Hepatocyte (in vitro differentiated cells): ENCODE data around the gene LUZP4. TPM values are rescaled to one million over a fixed set of nuclear protein-coding genes. Genes with fewer than 3 reads are reported as not detected.

Experiments used
- DNase-seq: peaks from one replicate; pipeline ENCODE4 v3.0.0-alpha.2; 2016; ENCODE audit warnings: low spot score
- H2AFZ ChIP-seq: fragments of 200-600 bp; sonication (generic); 2 replicates; pipeline ENCODE4 v1.6.0; 2016; ENCODE audit warnings: antibody characterized with exemption, mild to moderate bottlenecking
- H3K27ac ChIP-seq: fragments of 200-600 bp; sonication (generic); 2 replicates; pipeline ENCODE4 v1.5.1; 2016; ENCODE audit warnings: mild to moderate bottlenecking
- H3K27me3 ChIP-seq: fragments of 200-600 bp; sonication (generic); 2 replicates; pipeline ENCODE4 v1.6.1; 2016
- H3K36me3 ChIP-seq: fragments of 200-600 bp; sonication (generic); replicated peaks from 2 replicates; pipeline ENCODE4 v1.5.1; 2016; ENCODE audit warnings: low read depth; ENCODE audit not compliant: insufficient read depth
- H3K4me1 ChIP-seq: fragments of 200-600 bp; sonication (generic); 2 replicates; pipeline ENCODE4 v1.5.1; 2016; ENCODE audit warnings: mild to moderate bottlenecking, moderate library complexity; ENCODE audit not compliant: insufficient read depth
- H3K4me2 ChIP-seq: fragments of 200-600 bp; sonication (generic); 2 replicates; pipeline ENCODE4 v1.6.0; 2016
- H3K4me3 ChIP-seq: fragments of 200-600 bp; sonication (generic); 2 replicates; pipeline ENCODE4 v1.5.1; 2016; ENCODE audit warnings: mild to moderate bottlenecking
- H3K79me2 ChIP-seq: fragments of 200-600 bp; sonication (generic); 2 replicates; pipeline ENCODE4 v1.6.0; 2017; ENCODE audit warnings: mild to moderate bottlenecking
- H3K9me2 ChIP-seq: fragments of 200-600 bp; sonication (generic); replicated peaks from 2 replicates; pipeline ENCODE4 v1.6.0; 2017; ENCODE audit warnings: mild to moderate bottlenecking; ENCODE audit not compliant: insufficient read depth
- H3K9me3 ChIP-seq: fragments of 200-600 bp; sonication (generic); 2 replicates; pipeline ENCODE4 v1.5.1; 2016; ENCODE audit warnings: low read depth, mild to moderate bottlenecking
- H4K20me1 ChIP-seq: fragments of 200-600 bp; sonication (generic); 2 replicates; pipeline ENCODE4 v1.6.0; 2016; ENCODE audit warnings: mild to moderate bottlenecking; ENCODE audit not compliant: insufficient read depth, poor library complexity, severe bottlenecking
- CTCF ChIP-seq: fragments of 200-600 bp; sonication (generic); IDR thresholded peaks from 2 replicates; pipeline ENCODE4 v1.5.1; 2016; ENCODE audit warnings: antibody characterized with exemption, mild to moderate bottlenecking; ENCODE audit not compliant: poor library complexity
- EZH2 ChIP-seq: fragments of 200-600 bp; sonication (generic); IDR thresholded peaks from 2 replicates; pipeline ENCODE4 v1.6.1; 2016; ENCODE audit warnings: antibody characterized with exemption, mild to moderate bottlenecking, borderline replicate concordance
- EZH2phosphoT487 ChIP-seq: fragments of 200-600 bp; sonication (generic); IDR thresholded peaks from one replicate; pipeline ENCODE4 v1.6.1; 2018; ENCODE audit warnings: antibody characterized with exemption, mild to moderate bottlenecking, low read depth, moderate library complexity; ENCODE audit not compliant: unreplicated experiment, severe bottlenecking
- WGBS: methylation state at CpG from one replicate; pipeline ENCODE4 v1.1.6; 2016; ENCODE audit warnings: low lambda C conversion rate; ENCODE audit errors: missing lambda C conversion rate; 5-methylcytosine and 5-hydroxymethylcytosine counted together
- polyA plus RNA-seq: library from polyadenylated mRNA; unstranded; fragments of >200 nt; fragmentation: Nextera tagmentation; extraction: Ambion mirVana; gene quantifications from 2 replicates; pipeline ENCODE4 v1.2.1, GENCODE V29; 2016
- total RNA-seq: library from RNA; depleted of rRNA; stranded (reverse); fragments of >200 nt; gene quantifications from 2 replicates; pipeline ENCODE4 v1.2.3, GENCODE V29; 2014

The LUZP4 gene
- total and polyA plus RNA-seq, 2 experiments from 2014 or later = not detected

- Histone ChIP-seq H3K4me3 (no peak overlapping the region), H3K79me2 (no peaks in the 10 kb centered on the region), H3K4me2 (peak overlapping the region; percentile 66), H3K36me3 (no peaks in the 10 kb centered on the region), H3K27me3 (no peaks in the 10 kb centered on the region), H3K9me3 (no peaks in the 10 kb centered on the region), H3K27ac (no peak overlapping the region), H2AFZ (no peak overlapping the region), H3K4me1 (peaks cover 3% of the 10 kb centered on the region), H3K9me2 (no peaks in the 10 kb centered on the region), H4K20me1 (no peaks in the 10 kb centered on the region)
- TF ChIP-seq CTCF (peak; percentile 97), EZH2 (no peak), EZH2phosphoT487 (no peak)
- peak; percentile 83 for DNase-seq
- 18% methylated on average over 17 of the region's 18 CpGs for WGBS
Observed at GRCh38 chrX:115330498-115331168, 41.1 kb downstream of the LUZP4 start.

GRCh38 chrX:115332832-115333231 lies 43.3 kb downstream of the LUZP4 start:
- H3K27ac ChIP-seq = no peak overlapping the region
- H3K27me3 ChIP-seq = no peaks in the 10 kb centered on the region
- WGBS = 63% methylated on average over 4 of the region's 4 CpGs
- H4K20me1 ChIP-seq = no peaks in the 10 kb centered on the region
- TF ChIP-seq CTCF (no peak), EZH2 (no peak), EZH2phosphoT487 (no peak)
- no peaks in the 10 kb centered on the region for H3K36me3 ChIP-seq
- no peaks in the 10 kb centered on the region for H3K9me2 ChIP-seq
- no peak overlapping the region for H2AFZ ChIP-seq
- H3K9me3 ChIP-seq = no peaks in the 10 kb centered on the region
- no peaks in the 10 kb centered on the region for H3K4me1 ChIP-seq
- no peaks in the 10 kb centered on the region for H3K79me2 ChIP-seq
- H3K4me2 ChIP-seq = no peak overlapping the region
- DNase-seq = no peak
- H3K4me3 ChIP-seq = no peak overlapping the region

GRCh38 chrX:115333446-115333845 lies 43.9 kb downstream of the LUZP4 start:
- H3K4me1 ChIP-seq = no peaks in the 10 kb centered on the region
- H3K9me2 ChIP-seq = no peaks in the 10 kb centered on the region
- no peak for DNase-seq
- H3K4me3 ChIP-seq = no peak overlapping the region
- H2AFZ ChIP-seq = no peak overlapping the region
- no peaks in the 10 kb centered on the region for H3K79me2 ChIP-seq
- H3K27me3 ChIP-seq = no peaks in the 10 kb centered on the region
- no peak overlapping the region for H3K27ac ChIP-seq
- 50% methylated on average over 6 of the region's 6 CpGs for WGBS
- no peaks in the 10 kb centered on the region for H3K36me3 ChIP-seq
- no peak overlapping the region for H3K4me2 ChIP-seq
- no peak for TF ChIP-seq EZH2
- TF ChIP-seq CTCF = no peak
- no peak for TF ChIP-seq EZH2phosphoT487
- no peaks in the 10 kb centered on the region for H4K20me1 ChIP-seq
- H3K9me3 ChIP-seq = no peaks in the 10 kb centered on the region
